GM10847 (cell line): Measurements from ENCODE around the gene PIRT.

Experiments
- POLR2A ChIP-seq: IDR thresholded peaks from 2 replicates; pipeline ENCODE4 v1.6.1; 2011; ENCODE audit not compliant: insufficient read length; ENCODE audit errors: extremely low read depth

The PIRT gene

DNA sequence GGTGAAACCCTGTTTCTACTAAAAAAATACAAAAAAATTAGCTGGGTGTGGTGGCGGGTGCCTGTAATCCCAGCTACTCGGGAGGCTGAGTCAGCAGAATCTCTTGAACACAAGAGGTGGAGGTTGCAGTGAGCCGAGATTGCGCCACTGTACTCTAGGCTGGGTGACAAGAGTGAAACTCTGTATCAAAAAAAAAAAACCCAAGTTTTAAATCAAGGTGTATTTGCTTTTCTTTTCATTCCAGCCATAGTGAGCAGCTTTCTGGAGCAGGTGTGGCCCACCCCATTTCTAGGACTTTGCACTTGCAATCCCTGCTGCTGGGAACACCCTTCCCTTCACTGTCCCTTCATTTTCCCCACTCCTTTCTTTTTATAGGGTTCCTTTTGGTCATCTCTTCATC is 62.8 kb downstream of the PIRT start:
- no peak for TF ChIP-seq POLR2A

DNA sequence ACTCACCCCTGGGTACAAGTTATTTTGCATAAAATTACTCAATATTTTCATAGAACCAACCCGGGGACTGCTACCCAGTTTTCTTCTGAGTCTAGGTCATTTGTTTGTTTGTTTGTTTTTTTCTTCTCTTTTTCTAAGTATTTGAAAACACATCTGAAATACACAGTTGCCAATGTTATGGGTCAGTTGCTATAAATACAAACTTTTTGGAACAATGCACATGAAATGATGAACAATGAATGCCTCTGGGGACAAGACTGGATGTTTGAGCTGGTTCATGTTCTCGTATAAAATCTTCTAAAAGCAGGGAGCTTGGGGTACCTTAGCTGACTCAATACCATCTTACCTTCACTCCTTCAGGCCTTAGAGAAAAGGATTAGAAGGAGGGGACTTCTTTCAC is 64.5 kb downstream of the PIRT start:
- no peak for TF ChIP-seq POLR2A
